HG03460 (cell line): ENCODE results near the gene SYTL3.
"Not testable (repeated sequence)": the region's sequence is repeated elsewhere in the genome, so short reads cannot be mapped to it uniquely, and the experiment has no call there.

Experiments used
- ATAC-seq: cut with Tn5 transposase; IDR thresholded peaks from one replicate; pipeline ENCODE4 v1.9.1; 2021; ENCODE audit not compliant: unreplicated experiment

The SYTL3 gene

DNA sequence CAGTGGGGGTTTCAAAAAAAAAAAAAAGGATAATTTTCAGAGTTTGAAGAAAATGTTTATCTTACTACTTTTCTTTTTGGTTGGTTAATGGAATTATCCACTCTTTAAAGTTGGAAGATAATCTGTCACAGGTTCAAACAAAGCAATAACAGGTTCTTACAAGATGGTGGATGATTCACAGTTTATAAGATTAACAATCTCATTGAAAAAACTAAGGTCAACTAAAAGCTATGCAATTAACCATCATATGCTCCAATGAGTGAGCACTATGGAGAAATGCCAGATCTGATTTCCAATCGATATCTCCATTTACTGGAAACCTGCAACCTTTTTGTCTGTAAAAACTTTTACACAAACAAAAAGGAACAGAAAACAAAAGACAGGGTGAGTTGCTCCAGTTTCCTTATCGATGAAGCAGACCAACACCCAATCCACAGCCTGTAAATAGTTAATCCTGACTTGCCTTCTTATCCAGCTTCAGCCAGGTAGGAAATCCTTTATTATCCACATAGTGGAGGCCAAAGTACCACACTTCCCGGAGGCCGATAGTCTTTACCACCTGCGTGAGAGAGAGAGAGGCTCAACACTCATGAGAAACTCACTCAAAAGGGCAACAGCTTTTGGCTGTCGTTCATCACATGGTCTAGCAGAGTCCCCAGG lies 136.9 kb downstream of the SYTL3 start:
- ATAC-seq, result no peak

DNA sequence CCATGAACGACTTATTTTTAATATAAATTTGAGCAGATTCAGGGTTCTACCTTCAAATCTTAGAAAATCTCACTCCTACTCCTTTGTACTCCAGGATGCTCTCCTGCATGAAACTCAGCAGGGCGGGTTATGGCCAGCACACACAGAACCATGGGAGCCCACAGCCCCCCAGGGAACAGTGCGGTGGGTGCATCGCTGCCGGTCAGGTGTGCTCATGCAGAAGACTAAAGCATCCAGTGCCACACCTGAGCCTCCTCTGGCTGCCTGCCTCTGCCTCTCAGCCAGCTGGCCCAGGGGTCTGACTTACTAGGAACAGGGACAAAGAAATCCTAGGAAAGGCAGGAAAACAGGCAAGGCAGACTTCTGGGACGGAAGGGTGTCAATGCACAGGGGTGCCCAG lies 137.5 kb downstream of the SYTL3 start:
- ATAC-seq, result no peak

DNA sequence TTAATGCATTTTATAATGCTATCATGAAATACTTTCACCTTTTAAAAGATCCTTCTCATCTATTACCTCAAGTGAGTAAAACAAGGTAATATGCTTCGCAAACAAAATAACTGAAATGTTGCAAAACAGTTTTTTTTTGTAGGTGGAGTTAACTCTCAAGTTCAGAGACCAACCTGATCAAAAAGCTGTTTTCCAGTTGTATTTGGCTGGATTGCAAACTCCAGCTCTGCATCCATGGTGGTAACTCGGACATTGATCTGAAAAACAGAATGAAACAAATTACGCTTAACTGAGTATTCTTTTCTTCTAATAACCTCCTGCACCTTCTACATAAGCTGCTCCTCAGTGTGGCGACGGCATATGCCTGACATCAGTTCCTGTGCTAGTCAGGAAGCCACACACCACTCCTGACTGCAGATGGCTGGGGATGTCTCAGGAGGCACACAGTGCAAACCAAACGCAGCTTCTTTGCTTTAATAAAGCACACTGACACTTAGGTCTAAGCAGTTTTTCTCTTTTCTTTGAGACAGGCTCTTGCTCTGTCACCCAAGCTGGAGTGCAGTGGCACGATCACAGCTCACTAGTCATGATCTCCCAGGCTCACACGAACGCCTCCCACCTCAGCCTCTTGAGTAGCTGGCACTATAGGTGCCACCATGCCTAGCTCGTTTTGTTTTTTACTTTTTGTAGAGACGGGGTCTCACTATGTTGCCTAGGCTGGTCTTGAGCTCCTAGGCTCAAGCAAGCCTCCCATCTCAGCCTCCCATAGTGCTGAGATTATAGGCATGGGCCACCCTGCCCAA lies 139.5 kb downstream of the SYTL3 start:
- ATAC-seq, result peak; percentile 49

DNA sequence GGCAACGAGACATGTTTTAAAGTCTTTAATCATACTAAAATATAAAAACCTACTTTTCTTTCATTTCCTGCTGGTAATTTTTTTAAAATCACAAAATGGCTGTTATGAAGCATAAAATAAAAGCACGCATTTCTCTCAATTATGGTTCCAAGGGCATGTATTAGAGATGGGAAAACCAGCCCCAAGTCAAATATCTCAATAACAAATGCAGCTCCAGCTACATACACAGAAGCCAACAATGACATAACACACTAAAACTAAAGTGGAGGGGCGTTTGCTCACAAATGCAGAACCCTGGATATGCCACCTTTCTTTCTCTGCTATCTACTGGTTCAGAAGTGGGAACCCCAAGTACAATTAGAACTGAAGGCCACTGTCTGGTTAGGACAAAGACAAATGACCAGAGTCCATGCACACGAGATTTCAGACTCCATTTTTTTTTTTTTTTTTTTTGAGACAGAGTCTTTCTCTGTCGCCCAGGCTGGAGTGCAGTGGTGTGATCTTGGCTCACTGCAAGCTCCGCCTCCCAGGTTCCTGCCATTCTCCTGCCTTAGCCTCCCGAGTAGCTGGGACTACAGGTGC lies 141.5 kb downstream of the SYTL3 start:
- no peak for ATAC-seq

DNA sequence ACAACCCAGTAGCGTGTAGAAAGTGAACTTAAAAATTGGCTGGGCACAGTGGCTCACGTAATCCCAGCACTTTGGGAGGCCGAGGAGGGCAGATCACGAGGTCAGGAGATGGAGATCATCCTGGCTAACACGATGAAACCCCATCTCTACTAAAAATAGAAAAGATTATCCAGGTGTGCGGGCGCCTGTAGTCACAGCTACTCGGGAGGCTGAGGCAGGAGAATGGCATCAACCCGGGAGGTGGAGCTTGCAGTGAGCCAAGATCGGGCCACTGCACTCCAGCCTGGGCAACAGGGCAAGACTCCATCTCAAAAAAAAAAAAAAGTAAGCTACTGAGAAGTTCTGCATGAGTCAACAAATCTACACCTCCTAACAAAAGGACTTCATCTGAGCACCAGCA lies 142.7 kb downstream of the SYTL3 start:
- not testable (repeated sequence) for ATAC-seq

DNA sequence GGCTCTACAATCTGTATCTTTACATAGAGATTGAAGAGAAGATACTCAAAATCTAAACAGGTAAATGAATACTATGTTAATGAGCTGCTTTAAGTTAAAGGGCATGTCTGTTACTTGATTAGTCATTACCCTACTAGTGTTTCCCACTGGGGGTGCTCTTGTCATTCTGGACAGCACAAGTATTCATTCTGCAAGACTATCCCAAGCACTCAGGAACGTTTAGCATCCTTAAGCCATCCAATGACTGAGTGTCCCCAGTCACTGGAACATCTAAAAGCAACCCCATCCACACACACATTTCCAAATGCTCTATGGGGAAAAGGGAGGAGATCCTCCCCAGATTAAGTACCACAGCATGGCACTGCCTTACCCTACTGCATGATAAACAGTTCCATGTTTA lies 143.6 kb downstream of the SYTL3 start:
- ATAC-seq, result peak; percentile 64

DNA sequence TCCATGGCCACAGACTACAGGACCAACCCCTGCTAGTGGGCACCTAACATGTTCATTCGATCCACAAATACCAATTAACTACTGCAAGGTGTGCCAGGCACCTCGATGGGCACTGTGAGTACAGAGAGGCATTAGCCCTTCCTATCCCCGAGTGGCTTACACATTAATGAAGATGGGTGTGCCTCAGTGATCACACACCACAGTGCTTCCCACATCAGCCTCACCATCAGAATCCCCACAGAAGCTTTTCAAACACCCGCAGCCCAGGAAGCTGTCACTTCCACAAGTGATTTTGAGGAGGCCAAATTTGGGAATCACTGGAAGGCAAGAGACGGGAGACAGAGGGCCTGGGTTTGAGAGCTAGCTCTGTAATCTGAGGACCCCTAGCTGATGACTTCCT lies 145.7 kb downstream of the SYTL3 start:
- ATAC-seq, result no peak

DNA sequence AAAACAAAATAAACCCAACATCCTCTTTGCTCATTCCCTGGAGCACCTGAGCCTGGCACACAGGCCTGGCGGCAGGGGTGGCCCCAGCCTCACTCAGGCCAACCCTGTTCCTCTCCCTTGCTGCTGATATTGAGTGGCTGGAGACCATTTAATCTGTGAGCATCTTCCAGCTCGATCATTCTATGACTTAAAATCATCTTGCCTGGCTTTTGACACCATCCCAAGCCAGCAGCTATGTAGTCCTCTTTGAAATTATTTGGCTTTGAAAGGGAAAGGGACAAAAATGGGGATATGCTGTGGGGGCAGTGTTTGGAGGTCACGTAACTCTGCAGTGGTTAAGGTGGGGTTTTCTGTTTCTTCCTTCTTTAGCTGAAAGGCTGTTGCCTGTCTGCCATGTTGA lies 146.5 kb downstream of the SYTL3 start:
- ATAC-seq, result no peak

DNA sequence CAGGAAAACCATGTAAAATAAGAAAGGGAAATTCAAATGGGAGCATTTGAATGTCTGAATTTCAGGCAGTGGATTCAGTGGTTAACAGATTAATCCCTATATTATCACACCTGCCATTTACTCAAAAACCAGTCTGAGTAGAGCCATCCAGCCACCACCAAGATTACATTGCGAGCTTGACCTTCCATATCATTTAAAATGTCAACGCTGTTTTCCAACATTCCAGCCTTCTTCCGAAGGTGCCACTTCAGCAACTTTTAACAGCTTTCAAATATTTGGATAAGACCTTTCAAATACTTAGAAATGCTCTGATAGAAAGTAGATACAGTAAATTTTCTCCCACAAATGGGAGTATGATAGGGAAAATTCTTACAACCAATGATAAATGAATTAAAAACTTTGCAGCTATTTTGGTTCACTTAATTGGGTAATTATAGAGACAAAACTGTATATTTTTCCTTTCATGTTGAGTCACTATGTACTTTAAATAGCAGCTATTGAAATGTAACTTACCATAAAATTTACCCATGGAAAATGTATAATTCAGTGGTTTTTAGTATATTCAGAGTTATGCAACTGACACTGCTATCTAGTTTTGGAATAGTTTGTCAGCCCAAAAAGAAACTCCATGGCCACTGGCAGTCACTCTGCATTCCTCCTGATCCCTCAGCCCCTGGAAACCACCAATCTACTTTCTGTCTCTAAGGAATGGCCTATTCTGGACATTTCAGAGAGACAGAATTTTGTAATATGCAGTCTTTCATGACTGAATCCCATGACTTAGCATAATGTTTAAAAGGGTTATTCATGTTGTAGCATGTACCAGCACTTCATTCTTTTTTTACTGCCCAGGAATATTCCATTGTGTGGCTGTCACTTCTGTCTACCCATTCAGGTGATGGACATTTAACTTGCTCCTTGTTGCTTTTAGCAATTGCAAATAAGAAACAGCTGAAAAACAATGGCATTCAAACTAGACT lies 147.8 kb downstream of the SYTL3 start:
- ATAC-seq, result no peak

DNA sequence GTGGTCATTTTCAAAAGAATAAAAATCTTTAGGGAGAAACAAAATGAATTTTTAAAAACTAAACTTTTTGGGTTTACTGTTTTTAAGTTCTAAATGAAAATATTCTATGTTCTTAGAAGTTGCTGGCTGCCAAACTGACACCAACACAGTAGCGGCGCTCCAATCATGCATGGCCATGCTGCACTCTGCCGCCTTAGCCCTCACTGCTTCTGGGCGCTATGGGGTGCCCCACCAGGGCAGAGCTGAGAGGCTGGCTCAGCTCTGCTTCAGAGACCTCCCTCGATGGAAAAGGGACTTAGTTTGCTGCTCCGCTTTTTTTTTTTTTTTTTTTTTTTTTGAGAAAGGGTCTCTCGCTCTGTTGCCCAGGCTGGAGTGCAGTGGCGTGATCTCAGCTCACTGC lies 148.5 kb downstream of the SYTL3 start:
- no peak for ATAC-seq

DNA sequence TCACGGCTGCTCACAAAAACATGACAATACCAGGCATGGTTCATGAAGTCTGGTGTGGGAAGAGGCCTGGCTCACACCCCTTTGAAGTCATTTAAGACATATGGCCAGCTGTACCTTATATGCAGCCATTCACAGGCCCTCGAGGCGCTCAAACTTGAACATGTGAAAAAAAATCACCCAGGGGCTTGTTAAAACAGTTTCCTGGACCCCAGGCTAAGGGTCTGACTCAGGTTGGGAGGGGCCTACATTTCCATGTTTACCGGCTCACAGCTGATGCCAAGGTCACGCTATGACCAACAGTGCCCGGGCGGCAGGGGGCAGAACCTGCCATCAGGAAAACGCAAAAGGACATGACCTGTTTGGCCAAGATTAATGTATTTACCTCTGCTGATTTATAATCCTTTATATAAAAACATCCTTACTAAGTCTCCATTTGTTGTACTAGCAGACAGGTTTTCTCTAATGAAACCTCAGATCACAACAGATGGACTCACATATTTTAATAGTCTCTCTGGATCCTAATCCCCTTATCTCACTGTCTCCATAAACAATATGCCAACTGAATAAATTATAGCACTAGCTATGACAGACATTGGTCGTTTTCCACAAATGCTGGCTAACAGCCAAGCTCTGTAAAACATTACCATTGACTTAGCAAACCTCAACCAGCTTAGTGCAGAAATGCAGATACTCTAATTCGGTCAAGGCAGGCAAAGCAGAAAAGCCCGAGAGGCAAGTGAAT lies 149.4 kb downstream of the SYTL3 start:
- no peak for ATAC-seq

DNA sequence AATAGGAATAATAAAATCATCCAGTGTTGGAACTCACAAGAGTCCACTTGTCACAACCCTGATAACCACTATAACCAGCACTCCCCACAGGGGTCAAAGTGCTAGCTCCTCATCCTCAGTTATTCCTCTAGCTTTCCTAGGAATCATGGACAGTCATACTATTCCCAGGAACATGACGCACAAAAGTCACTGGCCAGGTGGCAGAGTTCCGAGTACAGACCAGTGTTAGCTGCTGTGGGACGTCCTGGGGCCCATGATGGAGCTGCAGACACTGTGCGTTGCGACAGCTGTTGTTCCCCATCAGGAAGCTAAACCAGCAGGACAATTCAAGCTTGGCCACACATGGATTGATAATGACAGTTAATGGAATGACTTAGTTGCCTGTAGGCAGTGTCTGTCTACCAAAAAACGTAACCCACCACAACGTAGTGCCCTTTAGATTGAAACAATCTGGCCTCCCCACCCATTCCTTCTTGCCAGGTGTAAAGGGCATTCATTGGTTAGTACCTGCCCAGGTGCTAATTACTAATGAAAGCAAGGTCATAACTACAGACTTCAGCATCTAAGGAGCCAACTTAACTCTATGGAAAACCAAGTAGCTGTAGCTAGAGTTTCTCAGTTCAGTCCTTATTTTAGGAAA lies 151.9 kb downstream of the SYTL3 start:
- ATAC-seq, result no peak

DNA sequence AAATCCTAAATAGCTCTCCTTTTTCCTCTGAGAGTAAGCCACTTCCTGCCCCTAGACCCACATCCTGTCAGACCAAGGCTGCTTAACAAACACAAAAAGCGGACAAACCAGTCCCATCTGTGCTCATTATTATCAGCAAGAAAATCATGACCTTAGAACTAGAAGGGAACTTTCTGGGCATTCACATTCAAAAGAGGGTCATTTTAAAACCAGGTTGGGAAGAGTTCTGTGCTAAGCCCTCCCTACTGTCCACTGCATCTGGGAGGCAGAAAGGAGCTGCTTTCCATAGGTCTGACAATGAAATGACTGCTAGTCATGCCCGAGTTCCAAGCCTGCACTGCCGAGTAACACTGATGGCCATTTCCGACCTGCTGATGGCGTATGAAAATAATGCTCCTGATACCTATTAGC lies 153.9 kb downstream of the SYTL3 start:
- ATAC-seq, result peak; percentile 66

DNA sequence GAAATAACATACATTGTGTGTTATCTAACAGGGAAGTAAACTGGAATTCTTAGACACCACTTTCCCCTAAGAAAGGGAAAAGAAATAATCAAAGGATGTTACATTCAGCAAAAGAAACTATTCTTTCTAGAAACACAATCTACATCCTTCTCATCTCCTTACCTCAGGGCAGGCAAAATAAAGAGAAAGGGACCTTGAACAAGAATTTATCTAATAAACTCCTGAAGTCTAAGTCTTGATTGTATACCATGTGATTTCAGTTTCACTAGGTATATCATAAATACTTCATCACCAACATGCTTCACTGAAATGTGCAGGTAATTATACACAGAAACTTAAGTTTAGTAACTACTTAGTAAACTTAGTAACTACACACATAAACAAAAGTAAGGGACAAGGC lies 154.4 kb downstream of the SYTL3 start:
- ATAC-seq, result no peak

DNA sequence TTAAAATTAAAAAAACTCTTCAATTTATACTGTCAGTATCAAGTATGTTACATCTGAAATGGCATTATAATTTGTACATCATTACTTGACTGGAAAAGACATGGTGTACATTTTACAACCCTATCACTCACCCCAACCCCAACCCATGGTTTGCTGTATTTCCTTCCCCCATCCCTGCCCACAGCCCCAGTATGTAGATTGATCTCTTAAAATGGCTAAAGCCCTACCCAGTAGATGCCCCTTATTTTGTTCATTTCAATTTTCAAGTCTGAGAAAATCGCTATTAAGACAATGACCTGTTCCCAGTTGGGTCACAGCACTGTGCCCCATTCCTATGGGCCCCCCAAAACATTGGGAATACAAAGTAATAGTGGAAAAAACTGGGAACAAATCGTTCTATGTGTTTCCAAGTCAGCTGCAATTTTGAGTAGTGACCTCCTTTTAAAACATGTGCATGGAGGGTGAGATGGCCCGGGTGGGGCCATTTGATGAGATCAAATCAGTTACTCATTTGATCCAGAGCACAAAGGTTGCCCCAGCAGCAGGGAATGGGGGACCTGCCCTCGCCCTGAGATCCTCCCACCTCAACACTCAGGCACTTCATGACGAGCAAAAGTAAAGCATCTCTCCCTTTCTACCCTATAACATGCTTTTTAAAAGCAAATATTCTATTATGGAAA lies 156.0 kb downstream of the SYTL3 start:
- ATAC-seq, result no peak

DNA sequence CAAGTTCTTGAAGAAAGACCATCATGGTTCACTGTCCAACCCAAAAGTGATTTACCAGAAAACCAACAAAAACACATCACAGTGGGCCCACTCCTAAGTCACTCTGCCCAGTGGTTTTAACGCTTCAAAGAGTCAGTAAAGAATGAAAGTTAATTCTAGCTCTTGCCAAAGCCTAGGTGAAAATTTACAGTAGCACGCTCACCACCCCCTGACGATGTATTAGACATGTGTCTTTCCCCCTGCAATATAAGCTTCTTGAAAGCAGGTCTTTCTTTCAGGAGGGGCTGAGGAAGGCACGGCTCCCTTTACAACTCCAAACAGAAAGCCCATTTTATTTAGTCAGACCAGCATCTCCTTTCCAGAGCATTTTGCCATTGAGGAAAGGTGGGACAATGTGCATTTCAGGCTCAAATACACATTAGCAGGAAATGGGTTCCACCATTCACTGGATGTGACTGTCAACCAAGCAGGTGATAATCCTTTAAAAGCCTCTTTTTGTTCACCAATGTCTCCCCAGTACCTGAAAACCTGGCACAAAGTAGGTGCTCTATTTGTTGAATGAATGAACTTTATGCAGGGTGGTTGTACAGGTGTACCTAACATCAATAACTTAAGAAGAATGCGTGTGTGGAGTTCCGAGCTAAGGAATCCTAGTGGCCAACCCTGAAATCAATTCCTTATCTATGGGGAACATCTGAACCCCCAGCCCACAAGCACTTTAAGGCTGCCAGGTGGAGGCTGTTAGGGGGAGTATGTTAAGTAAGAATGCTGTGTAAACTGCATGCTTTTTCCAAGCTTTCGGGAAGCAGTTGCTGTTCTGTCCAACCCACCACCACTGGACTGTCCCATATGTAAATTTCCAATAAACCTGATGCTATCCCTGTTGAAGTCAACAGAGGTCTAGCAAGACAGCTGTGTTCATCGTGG lies 157.9 kb downstream of the SYTL3 start:
- ATAC-seq, result no peak

DNA sequence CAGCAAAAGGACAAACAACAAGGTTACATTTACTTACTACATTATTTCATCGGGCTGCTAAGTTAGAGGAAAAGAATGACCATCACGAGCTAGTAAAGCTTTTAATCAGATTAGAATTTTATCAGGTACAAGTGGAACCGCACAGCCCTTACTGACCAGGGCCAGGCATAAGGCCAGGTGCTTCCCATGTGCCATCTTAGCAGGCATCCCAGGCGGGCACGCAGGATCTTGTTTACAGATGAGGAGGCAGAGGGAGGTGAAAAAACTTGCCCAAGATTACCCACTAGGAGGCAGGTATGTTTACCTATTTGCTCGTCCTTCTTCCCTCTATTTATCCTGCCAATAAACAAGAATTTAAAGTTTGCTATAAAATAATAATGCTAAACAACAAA lies 158.6 kb downstream of the SYTL3 start:
- no peak for ATAC-seq

DNA sequence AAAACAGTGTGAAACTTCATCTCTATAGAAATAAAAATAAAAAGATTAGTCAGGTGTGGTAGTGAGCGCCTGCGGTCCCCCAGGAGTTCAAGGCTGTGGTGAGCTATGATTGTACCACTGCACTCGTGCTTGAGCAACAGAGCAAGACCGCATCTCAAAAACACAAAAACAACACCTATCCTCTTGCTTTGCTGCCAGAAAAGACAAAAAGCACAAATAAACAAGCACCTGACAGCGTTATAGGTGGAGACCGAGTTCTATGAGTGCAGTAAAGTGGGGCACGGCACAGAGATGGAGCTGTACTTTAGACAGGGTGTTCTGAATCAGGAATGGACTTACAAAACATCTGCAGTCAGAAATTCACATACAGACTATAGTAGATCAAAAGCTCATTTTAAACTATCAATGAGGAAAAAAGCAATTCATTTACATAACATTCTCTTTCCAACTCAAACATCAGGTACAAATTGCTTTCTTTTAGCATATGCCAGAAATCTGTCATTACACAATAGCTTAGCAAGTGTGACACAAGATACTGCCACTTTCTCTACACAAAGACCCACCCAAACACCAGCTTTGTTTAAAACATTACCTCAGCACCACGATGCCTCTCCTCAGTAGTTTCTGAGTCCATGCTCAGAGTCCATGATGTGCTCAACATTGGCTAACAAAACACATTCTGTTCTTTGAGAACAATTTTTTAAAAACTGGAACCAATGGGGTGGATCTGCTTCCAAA lies 159.3 kb downstream of the SYTL3 start:
- peak; percentile 68 for ATAC-seq
